HEK293 (cell line): ENCODE measurements around the gene OR6B3.

Source experiments
- CTCF ChIA-PET: fragments of 350-600 bp; formaldehyde crosslinking; extraction: SDS; loops from one replicate; lab custom pipeline; 2021; ENCODE audit warnings: antibody characterized with exemption; lab: Yijun Ruan, JAX
- POLR2A ChIA-PET: fragments of 300-600 bp; formaldehyde crosslinking; extraction: SDS; loops from one replicate; lab custom pipeline; 2020; ENCODE audit warnings: antibody characterized with exemption, inconsistent platforms; lab: Yijun Ruan, JAX
- H3K27ac ChIP-seq: fragments of 200-500 bp; sonication (Bioruptor generic); 2 replicates; pipeline ENCODE4 v1.5.1; 2014; ENCODE audit warnings: low read depth, low read length, control low read depth, inconsistent platforms; ENCODE audit errors: extremely low read depth
- H3K36me3 ChIP-seq, 2 experiments: fragments of 200-500 bp in 1 of 2; sonication (Bioruptor generic) in 1 of 2; 1 replicate in 1 of 2; 2 replicates in 1 of 2; pipeline ENCODE4 v1.5.1; 2014 to 2017; ENCODE audit warnings: inconsistent platforms in 2 of 2, low read length in 2 of 2; ENCODE audit not compliant: control insufficient read depth in 2 of 2, insufficient read depth in 1 of 2
- H3K4me1 ChIP-seq: fragments of 200-500 bp; sonication (Bioruptor generic); 2 replicates; pipeline ENCODE4 v1.5.1; 2014; ENCODE audit warnings: mild to moderate bottlenecking, low read length, inconsistent platforms; ENCODE audit not compliant: control insufficient read depth, insufficient read depth
- H3K4me3 ChIP-seq: 2 replicates; pipeline ENCODE4 v1.5.1; 2011; ENCODE audit warnings: low read depth, mild to moderate bottlenecking, control low read depth, low read length, moderate library complexity
- H3K9me3 ChIP-seq: fragments of 200-500 bp; sonication (Bioruptor generic); 2 replicates; pipeline ENCODE4 v1.5.1; 2014; ENCODE audit warnings: low read depth, low read length, inconsistent platforms; ENCODE audit not compliant: control insufficient read depth, insufficient read depth
- FEZF1 ChIP-seq: fragments of 450-650 bp; formaldehyde crosslinking; IDR thresholded peaks from 2 replicates; pipeline ENCODE4 v1.5.1; 2016; ENCODE audit warnings: missing biosample characterization, missing genetic modification characterization
- OVOL3 ChIP-seq: fragments of 450-650 bp; formaldehyde crosslinking; IDR thresholded peaks from 2 replicates; pipeline ENCODE4 v1.5.1; 2016; ENCODE audit warnings: missing biosample characterization, missing genetic modification characterization
- TCF7L2 ChIP-seq: IDR thresholded peaks from 2 replicates; pipeline ENCODE4 v1.6.1; 2011; ENCODE audit warnings: low read depth, mild to moderate bottlenecking, inconsistent platforms, low read length, moderate library complexity, borderline replicate concordance
- YY1 ChIP-seq: fragments of 450-650 bp; formaldehyde crosslinking; IDR thresholded peaks from 2 replicates; pipeline ENCODE4 v1.5.1; 2018; ENCODE audit warnings: missing biosample characterization, missing genetic modification characterization
- ZBTB17 ChIP-seq: fragments of 450-650 bp; formaldehyde crosslinking; IDR thresholded peaks from 2 replicates; pipeline ENCODE4 v1.5.1; 2016; ENCODE audit warnings: missing biosample characterization, missing genetic modification characterization
- ZNF133 ChIP-seq: fragments of 450-650 bp; formaldehyde crosslinking; IDR thresholded peaks from 2 replicates; pipeline ENCODE4 v1.5.1; 2016; ENCODE audit warnings: missing biosample characterization, missing genetic modification characterization
- ZNF341 ChIP-seq: fragments of 450-650 bp; formaldehyde crosslinking; IDR thresholded peaks from 2 replicates; pipeline ENCODE4; 2016; ENCODE audit warnings: low read depth, missing biosample characterization, missing genetic modification characterization
- ZNF510 ChIP-seq: fragments of 450-650 bp; formaldehyde crosslinking; IDR thresholded peaks from 2 replicates; pipeline ENCODE4 v1.5.1; 2018; ENCODE audit warnings: mild to moderate bottlenecking, missing genetic modification characterization, missing biosample characterization; ENCODE audit not compliant: insufficient replicate concordance
- ZNF514 ChIP-seq: fragments of 450-650 bp; formaldehyde crosslinking; IDR thresholded peaks from 2 replicates; pipeline ENCODE4 v1.5.1; 2016; ENCODE audit warnings: missing biosample characterization, missing genetic modification characterization
- ZNF544 ChIP-seq: fragments of 450-650 bp; formaldehyde crosslinking; IDR thresholded peaks from 2 replicates; pipeline ENCODE4 v1.5.0; 2017; ENCODE audit warnings: missing biosample characterization, missing genetic modification characterization
- ZNF623 ChIP-seq: fragments of 450-650 bp; formaldehyde crosslinking; IDR thresholded peaks from 2 replicates; pipeline ENCODE4 v1.5.1; 2016; ENCODE audit warnings: missing biosample characterization, missing genetic modification characterization
- ZNF664 ChIP-seq: fragments of 450-650 bp; formaldehyde crosslinking; IDR thresholded peaks from 2 replicates; pipeline ENCODE4 v1.5.1; 2016; ENCODE audit warnings: missing biosample characterization, missing genetic modification characterization
- ZNF701 ChIP-seq: fragments of 450-650 bp; formaldehyde crosslinking; IDR thresholded peaks from 2 replicates; pipeline ENCODE4 v1.5.1; 2016; ENCODE audit warnings: missing biosample characterization, missing genetic modification characterization
- ZNF707 ChIP-seq: fragments of 450-650 bp; formaldehyde crosslinking; IDR thresholded peaks from 2 replicates; pipeline ENCODE4 v1.5.1; 2016; ENCODE audit warnings: missing biosample characterization, missing genetic modification characterization
- ZNF791 ChIP-seq: fragments of 450-650 bp; formaldehyde crosslinking; IDR thresholded peaks from 2 replicates; pipeline ENCODE4 v1.5.1; 2016; ENCODE audit warnings: missing biosample characterization, missing genetic modification characterization
- TF ChIP-seq, protein P1 (sequence below): fragments of 450-650 bp; formaldehyde crosslinking; IDR thresholded peaks from 2 replicates; pipeline ENCODE4 v1.5.1; 2017; ENCODE audit warnings: missing biosample characterization, mild to moderate bottlenecking, missing genetic modification characterization, moderate library complexity
- TF ChIP-seq, protein P2 (sequence below): fragments of 450-650 bp; formaldehyde crosslinking; IDR thresholded peaks from 2 replicates; pipeline ENCODE4 v1.5.1; 2016; ENCODE audit warnings: missing biosample characterization, missing genetic modification characterization
- TF ChIP-seq, protein P3 (sequence below): fragments of 450-650 bp; formaldehyde crosslinking; IDR thresholded peaks from 2 replicates; pipeline ENCODE4; 2016; ENCODE audit warnings: missing biosample characterization, missing genetic modification characterization
- TF ChIP-seq, protein P4 (sequence below): fragments of 450-650 bp; formaldehyde crosslinking; conservative IDR thresholded peaks from 2 replicates; pipeline ENCODE4 v1.5.1; 2016; ENCODE audit warnings: low read depth, missing biosample characterization, missing genetic modification characterization
- TF ChIP-seq, protein P5 (sequence below): fragments of 450-650 bp; formaldehyde crosslinking; IDR thresholded peaks from 2 replicates; pipeline ENCODE4 v1.5.1; 2016; ENCODE audit warnings: missing biosample characterization, missing genetic modification characterization
- TF ChIP-seq, protein P6 (sequence below): fragments of 450-650 bp; formaldehyde crosslinking; IDR thresholded peaks from 2 replicates; pipeline ENCODE4 v1.5.1; 2016; ENCODE audit warnings: missing biosample characterization, missing genetic modification characterization

Gene OR6B3

DNA sequence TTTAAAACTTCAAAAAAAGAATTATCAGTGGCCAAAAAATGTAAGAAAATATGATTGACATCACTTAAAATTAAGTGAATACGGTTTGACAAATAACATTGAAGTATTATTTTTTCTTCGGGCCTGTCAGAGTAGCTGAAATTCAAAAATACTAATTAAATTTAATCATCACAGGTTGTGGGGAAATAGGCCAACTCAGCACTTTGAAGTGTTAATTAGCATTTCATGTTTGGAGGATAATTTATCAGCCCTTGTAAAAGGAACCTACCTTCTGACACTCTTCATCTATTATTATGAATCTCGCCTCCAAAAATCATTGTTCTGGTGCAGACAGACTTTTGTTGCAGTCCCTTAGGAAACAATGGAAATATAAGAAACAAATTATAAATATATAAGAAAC is 17.6 kb upstream of the OR6B3 start:
- H3K4me3 ChIP-seq: no peak overlapping the region
- TF ChIP-seq, protein P1, sequence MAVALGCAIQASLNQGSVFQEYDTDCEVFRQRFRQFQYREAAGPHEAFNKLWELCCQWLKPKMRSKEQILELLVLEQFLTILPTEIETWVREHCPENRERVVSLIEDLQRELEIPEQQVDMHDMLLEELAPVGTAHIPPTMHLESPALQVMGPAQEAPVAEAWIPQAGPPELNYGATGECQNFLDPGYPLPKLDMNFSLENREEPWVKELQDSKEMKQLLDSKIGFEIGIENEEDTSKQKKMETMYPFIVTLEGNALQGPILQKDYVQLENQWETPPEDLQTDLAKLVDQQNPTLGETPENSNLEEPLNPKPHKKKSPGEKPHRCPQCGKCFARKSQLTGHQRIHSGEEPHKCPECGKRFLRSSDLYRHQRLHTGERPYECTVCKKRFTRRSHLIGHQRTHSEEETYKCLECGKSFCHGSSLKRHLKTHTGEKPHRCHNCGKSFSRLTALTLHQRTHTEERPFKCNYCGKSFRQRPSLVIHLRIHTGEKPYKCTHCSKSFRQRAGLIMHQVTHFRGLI (tag by site-specific recombination): no peak
- TF ChIP-seq YY1: no peak
- TF ChIP-seq, protein P2, sequence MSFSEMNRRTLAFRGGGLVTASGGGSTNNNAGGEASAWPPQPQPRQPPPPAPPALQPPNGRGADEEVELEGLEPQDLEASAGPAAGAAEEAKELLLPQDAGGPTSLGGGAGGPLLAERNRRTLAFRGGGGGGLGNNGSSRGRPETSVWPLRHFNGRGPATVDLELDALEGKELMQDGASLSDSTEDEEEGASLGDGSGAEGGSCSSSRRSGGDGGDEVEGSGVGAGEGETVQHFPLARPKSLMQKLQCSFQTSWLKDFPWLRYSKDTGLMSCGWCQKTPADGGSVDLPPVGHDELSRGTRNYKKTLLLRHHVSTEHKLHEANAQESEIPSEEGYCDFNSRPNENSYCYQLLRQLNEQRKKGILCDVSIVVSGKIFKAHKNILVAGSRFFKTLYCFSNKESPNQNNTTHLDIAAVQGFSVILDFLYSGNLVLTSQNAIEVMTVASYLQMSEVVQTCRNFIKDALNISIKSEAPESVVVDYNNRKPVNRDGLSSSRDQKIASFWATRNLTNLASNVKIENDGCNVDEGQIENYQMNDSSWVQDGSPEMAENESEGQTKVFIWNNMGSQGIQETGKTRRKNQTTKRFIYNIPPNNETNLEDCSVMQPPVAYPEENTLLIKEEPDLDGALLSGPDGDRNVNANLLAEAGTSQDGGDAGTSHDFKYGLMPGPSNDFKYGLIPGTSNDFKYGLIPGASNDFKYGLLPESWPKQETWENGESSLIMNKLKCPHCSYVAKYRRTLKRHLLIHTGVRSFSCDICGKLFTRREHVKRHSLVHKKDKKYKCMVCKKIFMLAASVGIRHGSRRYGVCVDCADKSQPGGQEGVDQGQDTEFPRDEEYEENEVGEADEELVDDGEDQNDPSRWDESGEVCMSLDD (tag by site-specific recombination): no peak
- no peak for TF ChIP-seq ZNF623 (tag by site-specific recombination)
- TF ChIP-seq ZNF341 (tag by site-specific recombination): no peak
- TF ChIP-seq, protein P3, sequence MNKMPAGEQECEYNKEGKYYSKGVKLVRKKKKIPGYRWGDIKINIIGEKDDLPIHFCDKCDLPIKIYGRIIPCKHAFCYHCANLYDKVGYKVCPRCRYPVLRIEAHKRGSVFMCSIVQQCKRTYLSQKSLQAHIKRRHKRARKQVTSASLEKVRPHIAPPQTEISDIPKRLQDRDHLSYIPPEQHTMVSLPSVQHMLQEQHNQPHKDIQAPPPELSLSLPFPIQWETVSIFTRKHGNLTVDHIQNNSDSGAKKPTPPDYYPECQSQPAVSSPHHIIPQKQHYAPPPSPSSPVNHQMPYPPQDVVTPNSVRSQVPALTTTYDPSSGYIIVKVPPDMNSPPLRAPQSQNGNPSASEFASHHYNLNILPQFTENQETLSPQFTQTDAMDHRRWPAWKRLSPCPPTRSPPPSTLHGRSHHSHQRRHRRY (tag by site-specific recombination): no peak
- TF ChIP-seq ZNF701 (tag by site-specific recombination): no peak
- TF ChIP-seq ZNF510 (tag by site-specific recombination): no peak
- no peak for TF ChIP-seq ZNF133 (tag by site-specific recombination)
- TF ChIP-seq, all 188 proteins: peak for 0
- no peaks in the 10 kb centered on the region for H3K36me3 ChIP-seq
- no peaks in the 10 kb centered on the region for H3K9me3 ChIP-seq
- POLR2A ChIA-PET: no interaction called here
- no peaks in the 10 kb centered on the region for H3K4me1 ChIP-seq
- no peak overlapping the region for H3K27ac ChIP-seq
- CTCF ChIA-PET: interaction anchor here (1.2 to 1.9 kb wide), 4 partner anchors 10 to 75 kb away, joined by 4 to 9 read pairs (median 5); no protein-coding TSS in a partner anchor

DNA sequence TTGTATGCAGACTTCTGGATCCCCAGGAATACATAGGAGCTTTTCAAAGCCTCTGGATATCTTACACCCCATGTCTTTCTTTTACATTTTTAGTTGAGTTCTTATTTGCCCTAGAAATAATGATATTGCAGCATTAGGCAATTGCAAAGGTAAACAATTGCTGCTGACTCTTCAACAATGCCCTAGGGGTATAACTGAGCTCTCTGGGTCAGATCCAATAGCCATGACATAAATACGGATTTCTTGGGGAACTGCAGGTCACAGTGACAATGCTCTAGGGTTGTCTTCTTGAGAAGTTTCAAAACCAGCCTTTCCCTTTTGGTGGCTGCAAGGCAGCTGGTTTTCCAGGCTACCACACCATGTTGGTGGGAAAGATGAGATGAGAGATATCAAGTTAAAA is 16.5 kb upstream of the OR6B3 start:
- POLR2A ChIA-PET: no interaction called here
- no peaks in the 10 kb centered on the region for H3K36me3 ChIP-seq
- no peaks in the 10 kb centered on the region for H3K4me1 ChIP-seq
- H3K4me3 ChIP-seq: no peak overlapping the region
- H3K9me3 ChIP-seq: no peaks in the 10 kb centered on the region
- H3K27ac ChIP-seq: no peak overlapping the region
- TF ChIP-seq ZNF133 (tag by site-specific recombination) (no peak), OVOL3 (tag by site-specific recombination) (no peak), ZNF791 (no peak), ZBTB17 (tag by site-specific recombination) (no peak), FEZF1 (no peak), ZNF544 (tag by site-specific recombination) (no peak), ZNF707 (no peak), ZNF514 (tag by site-specific recombination) (no peak), ZNF664 (tag by site-specific recombination) (no peak), TCF7L2 (no peak)
- TF ChIP-seq, protein P4, sequence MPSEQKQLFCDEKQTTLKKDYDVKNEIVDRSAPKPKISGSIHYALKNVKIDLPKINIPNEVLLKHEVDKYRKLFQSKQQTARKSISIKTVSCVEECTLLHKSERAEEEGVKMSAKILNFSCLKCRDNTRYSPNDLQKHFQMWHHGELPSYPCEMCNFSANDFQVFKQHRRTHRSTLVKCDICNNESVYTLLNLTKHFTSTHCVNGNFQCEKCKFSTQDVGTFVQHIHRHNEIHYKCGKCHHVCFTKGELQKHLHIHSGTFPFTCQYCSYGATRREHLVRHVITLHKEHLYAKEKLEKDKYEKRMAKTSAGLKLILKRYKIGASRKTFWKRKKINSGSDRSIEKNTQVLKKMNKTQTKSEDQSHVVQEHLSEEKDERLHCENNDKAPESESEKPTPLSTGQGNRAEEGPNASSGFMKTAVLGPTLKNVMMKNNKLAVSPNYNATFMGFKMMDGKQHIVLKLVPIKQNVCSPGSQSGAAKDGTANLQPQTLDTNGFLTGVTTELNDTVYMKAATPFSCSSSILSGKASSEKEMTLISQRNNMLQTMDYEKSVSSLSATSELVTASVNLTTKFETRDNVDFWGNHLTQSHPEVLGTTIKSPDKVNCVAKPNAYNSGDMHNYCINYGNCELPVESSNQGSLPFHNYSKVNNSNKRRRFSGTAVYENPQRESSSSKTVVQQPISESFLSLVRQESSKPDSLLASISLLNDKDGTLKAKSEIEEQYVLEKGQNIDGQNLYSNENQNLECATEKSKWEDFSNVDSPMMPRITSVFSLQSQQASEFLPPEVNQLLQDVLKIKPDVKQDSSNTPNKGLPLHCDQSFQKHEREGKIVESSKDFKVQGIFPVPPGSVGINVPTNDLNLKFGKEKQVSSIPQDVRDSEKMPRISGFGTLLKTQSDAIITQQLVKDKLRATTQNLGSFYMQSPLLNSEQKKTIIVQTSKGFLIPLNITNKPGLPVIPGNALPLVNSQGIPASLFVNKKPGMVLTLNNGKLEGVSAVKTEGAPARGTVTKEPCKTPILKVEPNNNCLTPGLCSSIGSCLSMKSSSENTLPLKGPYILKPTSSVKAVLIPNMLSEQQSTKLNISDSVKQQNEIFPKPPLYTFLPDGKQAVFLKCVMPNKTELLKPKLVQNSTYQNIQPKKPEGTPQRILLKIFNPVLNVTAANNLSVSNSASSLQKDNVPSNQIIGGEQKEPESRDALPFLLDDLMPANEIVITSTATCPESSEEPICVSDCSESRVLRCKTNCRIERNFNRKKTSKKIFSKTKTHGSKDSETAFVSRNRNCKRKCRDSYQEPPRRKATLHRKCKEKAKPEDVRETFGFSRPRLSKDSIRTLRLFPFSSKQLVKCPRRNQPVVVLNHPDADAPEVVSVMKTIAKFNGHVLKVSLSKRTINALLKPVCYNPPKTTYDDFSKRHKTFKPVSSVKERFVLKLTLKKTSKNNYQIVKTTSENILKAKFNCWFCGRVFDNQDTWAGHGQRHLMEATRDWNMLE: no peak
- TF ChIP-seq, protein P5, sequence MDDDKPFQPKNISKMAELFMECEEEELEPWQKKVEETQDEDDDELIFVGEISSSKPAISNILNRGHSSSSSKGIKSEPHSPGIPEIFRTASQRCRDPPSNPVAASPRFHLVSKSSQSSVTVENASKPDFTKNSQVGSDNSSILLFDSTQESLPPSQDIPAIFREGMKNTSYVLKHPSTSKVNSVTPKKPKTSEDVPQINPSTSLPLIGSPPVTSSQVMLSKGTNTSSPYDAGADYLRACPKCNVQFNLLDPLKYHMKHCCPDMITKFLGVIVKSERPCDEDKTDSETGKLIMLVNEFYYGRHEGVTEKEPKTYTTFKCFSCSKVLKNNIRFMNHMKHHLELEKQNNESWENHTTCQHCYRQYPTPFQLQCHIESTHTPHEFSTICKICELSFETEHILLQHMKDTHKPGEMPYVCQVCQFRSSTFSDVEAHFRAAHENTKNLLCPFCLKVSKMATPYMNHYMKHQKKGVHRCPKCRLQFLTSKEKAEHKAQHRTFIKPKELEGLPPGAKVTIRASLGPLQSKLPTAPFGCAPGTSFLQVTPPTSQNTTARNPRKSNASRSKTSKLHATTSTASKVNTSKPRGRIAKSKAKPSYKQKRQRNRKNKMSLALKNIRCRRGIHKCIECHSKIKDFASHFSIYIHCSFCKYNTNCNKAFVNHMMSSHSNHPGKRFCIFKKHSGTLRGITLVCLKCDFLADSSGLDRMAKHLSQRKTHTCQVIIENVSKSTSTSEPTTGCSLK (tag by site-specific recombination): no peak
- TF ChIP-seq, protein P6, sequence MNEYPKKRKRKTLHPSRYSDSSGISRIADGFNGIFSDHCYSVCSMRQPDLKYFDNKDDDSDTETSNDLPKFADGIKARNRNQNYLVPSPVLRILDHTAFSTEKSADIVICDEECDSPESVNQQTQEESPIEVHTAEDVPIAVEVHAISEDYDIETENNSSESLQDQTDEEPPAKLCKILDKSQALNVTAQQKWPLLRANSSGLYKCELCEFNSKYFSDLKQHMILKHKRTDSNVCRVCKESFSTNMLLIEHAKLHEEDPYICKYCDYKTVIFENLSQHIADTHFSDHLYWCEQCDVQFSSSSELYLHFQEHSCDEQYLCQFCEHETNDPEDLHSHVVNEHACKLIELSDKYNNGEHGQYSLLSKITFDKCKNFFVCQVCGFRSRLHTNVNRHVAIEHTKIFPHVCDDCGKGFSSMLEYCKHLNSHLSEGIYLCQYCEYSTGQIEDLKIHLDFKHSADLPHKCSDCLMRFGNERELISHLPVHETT: no peak
- TF ChIP-seq, all 188 proteins: peak for 0
- CTCF ChIA-PET: interaction anchor here (1.2 to 1.9 kb wide), 3 partner anchors 9 to 76 kb away, joined by 4 to 9 read pairs (median 5); no protein-coding TSS in a partner anchor
